Measurements from ENCODE around the gene VANGL1.

The VANGL1 gene

DNA sequence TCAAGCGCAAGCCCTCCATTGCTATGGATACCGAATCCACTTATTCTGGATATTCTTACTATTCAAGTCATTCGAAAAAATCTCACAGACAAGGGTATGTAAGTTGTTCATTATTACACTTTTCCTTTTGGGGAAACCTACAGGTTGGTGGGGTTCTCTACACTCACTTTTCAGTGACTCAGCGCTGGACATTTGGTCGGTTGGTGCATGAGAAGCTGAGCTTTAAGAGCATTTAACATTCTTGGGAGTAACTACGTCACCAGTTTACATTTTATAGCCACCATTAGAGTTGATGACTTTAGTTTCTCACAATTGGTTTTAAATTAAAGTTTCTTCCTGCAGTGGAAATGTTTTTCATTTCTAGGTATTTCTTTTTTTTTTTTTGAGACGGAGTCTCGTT, 9.6 kb downstream of the VANGL1 start:
- ATAC-seq (no peak), DNase-seq (ENCODE audit: low spot score in 2 of 2) (no peak)
- Mint-ChIP-seq H3K27ac (no peak overlapping the region), H3K4me3 (no peak overlapping the region), H3K4me1 (peaks cover 17% of the 10 kb centered on the region), H3K36me3 (peaks cover 11% of the 10 kb centered on the region), H3K9me3 (no peaks in the 10 kb centered on the region)

DNA sequence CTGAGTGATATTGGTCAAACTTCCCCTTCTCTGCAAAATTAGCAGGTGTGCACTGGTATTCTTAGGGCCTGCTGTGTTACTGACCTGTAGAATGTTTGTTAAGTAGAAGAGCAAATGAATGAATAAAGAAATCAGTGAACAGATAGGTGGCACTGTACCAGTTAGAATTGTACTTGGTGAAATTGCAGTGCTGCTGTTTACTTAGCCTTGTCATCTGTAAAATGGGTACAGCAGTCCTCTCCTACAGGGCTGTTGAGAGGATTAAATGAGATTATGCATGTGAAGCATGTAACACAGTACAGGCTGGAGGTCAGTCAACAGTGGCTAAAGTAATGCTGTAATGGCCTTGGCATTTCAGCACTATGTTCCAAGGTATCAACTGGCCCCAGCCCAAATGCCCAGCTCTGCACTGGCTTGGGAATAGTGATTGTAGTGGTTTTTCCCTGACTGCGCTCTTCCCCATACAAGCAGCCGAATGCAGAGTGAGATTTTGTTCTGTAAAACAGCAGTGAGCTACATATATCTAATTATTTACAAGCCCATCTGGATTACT, 10.5 kb downstream of the VANGL1 start:
- Mint-ChIP-seq H3K4me3 (no peak overlapping the region), H3K4me1 (peaks cover 17% of the 10 kb centered on the region), H3K27ac (no peak overlapping the region), H3K9me3 (no peaks in the 10 kb centered on the region), H3K36me3 (peaks cover 11% of the 10 kb centered on the region)
- ATAC-seq, result no peak
- DNase-seq (ENCODE audit: low spot score in 2 of 2), result no peak

DNA sequence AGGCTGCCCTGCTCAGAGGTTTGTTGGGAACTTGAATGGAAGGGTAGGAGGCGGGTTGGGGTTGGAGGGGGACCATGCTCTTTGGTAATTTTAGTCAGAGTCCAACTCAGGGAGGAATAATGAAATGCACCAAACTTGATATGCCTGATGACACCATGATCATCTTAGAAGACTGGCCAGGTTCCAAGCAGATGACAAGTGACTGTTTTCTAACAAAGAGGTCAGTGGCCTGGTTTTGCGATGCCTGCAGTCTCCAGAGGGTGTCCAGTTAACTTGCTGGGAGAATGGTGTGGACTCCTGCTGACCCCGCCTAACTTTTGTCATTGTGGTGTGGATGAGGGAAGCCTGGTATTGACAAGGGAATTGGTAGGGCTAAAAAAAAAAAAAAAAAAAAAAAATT, 12.4 kb downstream of the VANGL1 start:
- H3K9me3 Mint-ChIP-seq, result no peaks in the 10 kb centered on the region
- no peak for ATAC-seq

DNA sequence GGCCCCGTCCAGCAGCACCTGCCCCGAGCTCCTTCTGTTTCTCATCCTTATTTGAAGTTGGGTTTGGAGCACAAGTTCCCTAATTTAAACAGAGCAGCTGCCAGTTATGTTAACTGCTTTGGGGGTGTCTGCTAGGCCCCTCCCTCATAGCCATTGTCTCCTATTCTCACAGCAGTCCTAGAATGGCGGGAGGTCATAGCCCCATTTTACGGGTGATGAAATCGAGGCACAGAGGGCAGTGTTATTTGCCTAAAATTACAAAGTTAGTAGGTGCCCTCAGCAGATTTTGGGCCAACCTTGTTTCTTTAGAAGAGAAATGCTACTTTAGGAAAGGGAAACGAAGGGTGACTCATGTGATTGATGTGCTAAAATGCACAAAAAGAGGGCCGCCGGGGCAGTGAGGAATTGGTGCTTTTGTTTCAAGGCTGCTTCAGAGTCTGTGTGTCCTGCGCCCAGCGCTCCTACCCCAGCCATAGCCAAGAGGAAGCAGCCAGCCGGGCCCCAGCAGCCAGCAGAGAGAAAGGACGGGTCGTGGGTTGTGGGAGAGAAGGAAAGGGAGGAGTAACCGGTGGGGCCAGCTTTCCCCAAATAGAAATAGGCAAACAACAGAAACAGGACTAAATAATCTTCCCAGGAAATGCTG, 13.0 kb downstream of the VANGL1 start:
- DNase-seq (ENCODE audit: low spot score in 2 of 2), result no peak
- H3K36me3 Mint-ChIP-seq, result peaks cover 11% of the 10 kb centered on the region
- peak overlapping the region; percentile 41 for H3K27ac Mint-ChIP-seq
- no peak for ATAC-seq
- peaks cover 13% of the 10 kb centered on the region for H3K4me1 Mint-ChIP-seq
- H3K4me3 Mint-ChIP-seq, result no peak overlapping the region
- no peaks in the 10 kb centered on the region for H3K9me3 Mint-ChIP-seq

More for the DNA sequence above, 12.4 kb downstream of the VANGL1 start:
- Mint-ChIP-seq H3K4me3 (no peak overlapping the region), H3K27ac (no peak overlapping the region), H3K4me1 (peaks cover 17% of the 10 kb centered on the region), H3K36me3 (peaks cover 11% of the 10 kb centered on the region)
- no peak for DNase-seq (ENCODE audit: low spot score in 2 of 2)

DNA sequence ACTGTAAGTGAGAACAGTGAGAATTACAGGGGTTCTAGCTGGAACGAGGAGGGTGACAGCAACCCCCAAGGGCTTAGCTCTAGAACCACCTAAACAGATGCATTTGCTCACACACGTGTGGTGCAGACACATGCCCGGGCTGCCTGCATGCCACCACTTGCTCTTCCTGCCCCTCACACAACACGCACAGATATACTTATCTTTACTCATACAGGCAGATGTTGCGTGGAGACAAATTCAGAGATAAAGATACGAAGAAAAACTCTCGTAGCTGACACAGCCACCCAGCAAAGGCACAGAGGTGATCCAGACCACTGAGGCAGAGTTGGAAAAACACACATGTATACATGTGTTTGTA, 13.5 kb downstream of the VANGL1 start:
- Mint-ChIP-seq H3K27ac (peak overlapping the region; percentile 41), H3K9me3 (no peaks in the 10 kb centered on the region), H3K36me3 (peaks cover 11% of the 10 kb centered on the region), H3K4me3 (no peak overlapping the region), H3K4me1 (peaks cover 10% of the 10 kb centered on the region)
- no peak for ATAC-seq
- DNase-seq (ENCODE audit: low spot score in 2 of 2), result no peak

DNA sequence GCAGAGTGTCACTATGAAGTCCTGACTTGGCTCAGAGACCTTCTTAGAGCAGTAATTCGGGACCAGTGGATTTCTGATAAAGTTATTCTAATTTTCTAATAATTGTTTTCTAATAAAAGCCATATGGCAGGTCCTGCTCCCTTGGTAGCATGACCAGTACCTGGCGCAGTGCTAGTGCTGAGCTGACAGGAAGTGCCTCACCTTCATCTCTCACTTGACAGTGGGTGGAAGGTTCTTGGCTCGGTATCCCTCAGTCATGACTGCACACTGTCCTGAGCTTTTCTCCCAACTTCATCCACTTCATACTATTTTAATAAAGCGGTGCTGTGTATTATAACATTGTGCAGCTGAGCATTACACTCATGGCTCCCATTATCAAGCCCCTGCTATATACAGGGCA, 14.1 kb downstream of the VANGL1 start:
- no peaks in the 10 kb centered on the region for H3K9me3 Mint-ChIP-seq
- peaks cover 10% of the 10 kb centered on the region for H3K4me1 Mint-ChIP-seq
- ATAC-seq, result no peak
- peaks cover 11% of the 10 kb centered on the region for H3K36me3 Mint-ChIP-seq
- DNase-seq (ENCODE audit: low spot score in 2 of 2), result no peak
- H3K4me3 Mint-ChIP-seq, result no peak overlapping the region
- no peak overlapping the region for H3K27ac Mint-ChIP-seq

DNA sequence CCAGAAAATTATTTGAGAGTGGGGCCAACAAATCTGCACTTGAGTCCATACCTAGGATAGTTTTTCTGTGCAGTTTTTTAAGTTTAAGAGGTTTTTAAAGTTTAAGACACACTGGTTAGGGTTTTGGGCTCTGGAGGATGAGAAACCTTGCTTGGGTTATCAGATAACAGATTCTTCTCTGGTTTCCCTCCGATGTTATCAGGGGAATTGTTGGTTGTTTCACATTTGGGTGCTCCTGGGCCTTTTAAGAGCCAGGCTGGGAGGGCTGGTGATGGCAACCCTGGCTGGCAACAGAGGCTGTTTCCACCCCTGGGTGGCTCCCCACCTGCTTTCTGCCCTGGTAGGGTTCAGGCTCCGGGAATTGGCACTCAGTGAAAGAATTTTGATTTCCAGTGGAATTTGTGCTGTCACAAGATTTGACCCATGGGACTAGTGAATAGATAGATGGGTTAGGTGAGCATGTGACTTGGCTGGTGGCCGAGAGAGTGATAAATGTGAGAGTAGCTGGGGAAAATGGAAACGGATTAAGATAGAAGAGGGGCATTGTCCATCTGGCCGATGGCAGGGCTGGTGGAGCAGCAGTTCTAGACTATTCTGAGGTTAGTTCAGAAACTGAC, 14.8 kb downstream of the VANGL1 start:
- Mint-ChIP-seq H3K4me1 (peaks cover 10% of the 10 kb centered on the region), H3K27ac (no peak overlapping the region), H3K36me3 (peaks cover 11% of the 10 kb centered on the region), H3K4me3 (no peak overlapping the region), H3K9me3 (no peaks in the 10 kb centered on the region)
- no peak for DNase-seq (ENCODE audit: low spot score in 2 of 2)
- ATAC-seq, result no peak

DNA sequence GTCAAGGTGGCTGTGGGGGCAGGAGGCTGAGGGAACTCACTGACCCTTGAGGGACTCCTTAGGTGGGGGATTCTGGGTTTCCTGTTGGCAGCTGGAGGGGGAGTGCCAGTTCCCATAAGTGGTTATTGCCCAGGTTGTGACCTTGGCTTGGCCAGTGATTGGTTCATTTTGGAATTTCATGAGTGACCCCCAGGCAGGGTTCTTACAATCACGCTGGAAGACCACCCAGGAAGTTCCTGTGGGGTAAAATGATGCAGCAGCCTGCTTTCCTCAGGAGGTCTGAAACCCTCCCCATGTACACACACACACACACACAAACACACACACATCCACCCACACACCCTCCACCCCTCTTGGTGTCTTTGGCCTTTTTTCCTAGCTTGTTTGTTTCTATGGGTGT, 16.9 kb downstream of the VANGL1 start:
- Mint-ChIP-seq H3K4me3 (no peak overlapping the region), H3K9me3 (no peaks in the 10 kb centered on the region), H3K4me1 (peaks cover 10% of the 10 kb centered on the region), H3K27ac (no peak overlapping the region), H3K36me3 (peaks cover 2% of the 10 kb centered on the region)
- no peak for DNase-seq (ENCODE audit: low spot score in 2 of 2)
- ATAC-seq, result no peak

DNA sequence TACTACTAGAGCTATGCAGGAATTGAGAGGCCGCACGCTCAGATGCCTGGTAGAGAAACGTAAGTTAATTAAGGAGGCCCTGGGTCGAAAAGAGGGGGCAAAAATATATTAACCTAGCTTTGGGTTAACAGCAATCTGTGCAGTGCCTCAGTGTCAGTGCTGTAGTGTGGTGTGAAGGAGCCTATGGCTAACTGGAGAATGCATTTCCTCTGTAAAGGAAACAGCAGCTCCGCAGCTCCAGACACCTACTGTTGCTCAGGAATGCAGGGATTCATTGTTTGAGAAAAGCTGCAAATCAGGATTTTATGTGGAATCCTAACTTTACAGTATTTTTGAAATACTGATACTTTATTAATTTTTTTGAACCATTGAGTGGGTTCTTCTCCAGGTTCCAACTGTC, 18.4 kb downstream of the VANGL1 start:
- Mint-ChIP-seq H3K36me3 (peaks cover 6% of the 10 kb centered on the region), H3K27ac (no peak overlapping the region), H3K9me3 (no peaks in the 10 kb centered on the region), H3K4me3 (no peak overlapping the region), H3K4me1 (peaks cover 5% of the 10 kb centered on the region)
- DNase-seq (ENCODE audit: low spot score in 2 of 2), result no peak
- ATAC-seq, result no peak

DNA sequence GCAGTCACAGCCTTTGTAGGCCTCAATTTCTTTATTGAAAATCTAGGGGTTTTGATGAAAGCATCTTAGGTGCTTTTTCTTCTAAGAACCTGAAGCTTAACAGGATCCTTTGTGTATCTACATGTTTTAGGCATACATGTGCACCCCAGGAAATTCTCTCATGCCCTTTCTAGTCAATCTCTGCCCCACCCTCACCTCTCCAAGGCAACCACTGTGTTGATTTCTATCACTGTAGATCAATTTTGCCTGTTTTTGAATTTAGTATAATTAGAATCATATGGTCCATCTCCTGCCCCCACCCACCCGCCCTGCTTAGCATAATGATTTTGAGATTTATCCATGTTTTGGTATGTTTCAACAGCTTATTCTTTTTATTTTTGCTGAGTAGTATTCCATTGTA, 19.4 kb downstream of the VANGL1 start:
- H3K36me3 Mint-ChIP-seq, result peaks cover 6% of the 10 kb centered on the region
- DNase-seq (ENCODE audit: low spot score in 2 of 2) (no peak), ATAC-seq (no peak)
- H3K9me3 Mint-ChIP-seq, result no peaks in the 10 kb centered on the region
- H3K4me1 Mint-ChIP-seq, result no peaks in the 10 kb centered on the region
- no peak overlapping the region for H3K4me3 Mint-ChIP-seq
- H3K27ac Mint-ChIP-seq, result no peak overlapping the region

DNA sequence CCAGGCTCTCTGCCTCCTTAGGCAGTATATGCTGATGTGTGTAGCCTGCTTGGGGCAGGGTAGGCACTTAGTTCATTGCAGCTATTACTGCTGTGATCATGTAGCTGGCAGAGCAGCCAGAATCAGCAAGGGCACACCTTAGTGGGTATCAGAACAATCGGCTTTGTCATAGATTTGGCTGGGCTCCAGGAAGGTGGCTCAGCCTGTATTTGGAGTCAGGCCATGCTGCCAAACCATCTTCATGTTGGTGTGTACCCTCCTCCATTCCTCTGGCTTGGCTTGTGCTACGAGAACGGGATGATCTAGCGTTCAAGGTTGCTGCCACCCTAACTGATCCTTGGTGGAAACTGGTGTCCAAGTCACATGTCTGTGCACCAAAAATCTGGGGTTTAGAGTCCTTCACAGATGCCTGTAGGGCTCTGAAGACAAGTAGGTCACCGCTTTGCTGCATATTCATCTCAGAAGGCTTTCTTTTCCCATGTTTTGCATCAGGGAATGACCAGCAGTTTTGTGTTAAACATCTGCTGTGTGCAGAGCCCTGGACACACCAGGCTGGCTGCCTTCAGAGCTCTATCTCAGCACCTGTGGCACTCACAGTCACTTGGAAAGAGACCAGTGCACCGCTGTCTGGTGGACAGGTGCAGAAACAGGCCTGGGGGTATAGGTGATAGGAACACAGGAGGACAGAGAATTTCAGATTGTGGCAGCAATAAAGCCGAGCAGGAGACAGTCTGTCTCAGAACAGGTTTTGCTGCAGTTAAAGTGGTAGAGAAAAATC, 23.7 kb downstream of the VANGL1 start:
- Mint-ChIP-seq H3K4me1 (no peaks in the 10 kb centered on the region), H3K4me3 (no peak overlapping the region), H3K27ac (no peak overlapping the region), H3K9me3 (peaks cover 3% of the 10 kb centered on the region), H3K36me3 (peaks cover 6% of the 10 kb centered on the region)
- no peak for ATAC-seq
- DNase-seq (ENCODE audit: low spot score in 2 of 2), result no peak

DNA sequence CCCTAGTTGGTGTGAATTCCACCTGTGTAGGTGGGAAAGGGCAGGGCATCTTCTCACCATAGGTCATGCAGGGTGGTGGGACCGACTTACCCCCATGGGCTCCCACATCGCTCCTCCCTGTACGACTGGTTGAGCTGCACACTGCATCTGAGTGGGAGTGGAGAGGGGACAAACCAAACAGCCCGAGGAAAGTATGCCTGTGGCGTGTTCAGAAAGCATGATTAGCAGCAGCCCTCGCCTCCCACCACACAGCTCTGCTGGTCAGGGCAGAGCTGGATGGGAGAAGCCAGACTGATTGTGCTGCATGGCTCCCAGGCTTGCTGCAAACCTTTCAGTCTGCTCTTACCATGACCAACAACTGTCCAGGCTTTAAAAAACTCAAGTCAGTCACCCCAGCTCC, 24.4 kb downstream of the VANGL1 start:
- Mint-ChIP-seq H3K9me3 (peaks cover 3% of the 10 kb centered on the region), H3K36me3 (peaks cover 6% of the 10 kb centered on the region), H3K4me3 (no peak overlapping the region), H3K27ac (no peak overlapping the region), H3K4me1 (no peaks in the 10 kb centered on the region)
- no peak for ATAC-seq
- no peak for DNase-seq (ENCODE audit: low spot score in 2 of 2)

DNA sequence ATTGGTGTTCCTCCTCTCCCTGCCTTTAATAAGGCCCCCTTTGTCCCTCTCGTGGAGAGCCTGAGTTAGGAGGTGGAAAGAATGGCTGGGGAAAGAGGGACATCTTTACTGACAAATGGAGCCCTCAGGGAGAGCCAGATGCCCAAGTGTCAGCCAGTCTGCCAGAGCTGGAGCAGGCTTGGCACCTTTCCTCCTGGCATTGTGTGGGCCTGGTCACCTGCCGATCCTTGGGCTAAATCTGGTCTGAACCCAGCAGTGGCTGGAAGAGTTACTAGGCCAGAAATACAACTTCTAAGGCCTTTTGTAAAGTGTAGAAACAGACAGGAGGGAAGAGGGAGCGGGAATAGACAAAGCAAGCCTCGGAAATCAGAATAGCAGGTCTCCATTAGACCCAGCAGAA, 24.9 kb downstream of the VANGL1 start:
- H3K9me3 Mint-ChIP-seq, result peaks cover 3% of the 10 kb centered on the region
- H3K36me3 Mint-ChIP-seq, result peaks cover 6% of the 10 kb centered on the region
- H3K4me1 Mint-ChIP-seq, result no peaks in the 10 kb centered on the region
- no peak overlapping the region for H3K27ac Mint-ChIP-seq
- ATAC-seq (no peak), DNase-seq (ENCODE audit: low spot score in 2 of 2) (no peak)
- no peak overlapping the region for H3K4me3 Mint-ChIP-seq

DNA sequence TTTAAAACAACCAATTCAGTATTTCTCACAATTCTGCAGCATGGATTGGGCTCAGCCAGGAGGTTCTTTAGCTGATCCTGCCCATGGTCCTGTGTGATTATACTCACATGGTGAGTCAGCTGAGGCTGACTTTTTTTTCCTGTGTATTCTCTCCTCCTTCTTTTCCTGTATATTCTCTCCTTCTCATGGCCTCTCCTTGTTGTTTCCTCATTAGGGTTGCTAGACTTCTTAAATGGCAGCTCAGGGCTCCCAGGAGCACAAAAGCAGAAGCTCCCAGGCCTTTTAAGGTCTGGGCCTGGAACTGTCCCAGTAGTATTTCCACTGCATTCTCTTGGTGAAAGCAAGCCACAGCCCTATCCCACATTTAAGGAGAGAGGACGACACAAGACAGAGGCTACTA, 26.8 kb downstream of the VANGL1 start:
- no peaks in the 10 kb centered on the region for H3K4me1 Mint-ChIP-seq
- ATAC-seq (no peak), DNase-seq (ENCODE audit: low spot score in 2 of 2) (no peak)
- H3K9me3 Mint-ChIP-seq, result peaks cover 3% of the 10 kb centered on the region
- H3K4me3 Mint-ChIP-seq, result no peak overlapping the region
- no peak overlapping the region for H3K27ac Mint-ChIP-seq
- peaks cover 5% of the 10 kb centered on the region for H3K36me3 Mint-ChIP-seq

DNA sequence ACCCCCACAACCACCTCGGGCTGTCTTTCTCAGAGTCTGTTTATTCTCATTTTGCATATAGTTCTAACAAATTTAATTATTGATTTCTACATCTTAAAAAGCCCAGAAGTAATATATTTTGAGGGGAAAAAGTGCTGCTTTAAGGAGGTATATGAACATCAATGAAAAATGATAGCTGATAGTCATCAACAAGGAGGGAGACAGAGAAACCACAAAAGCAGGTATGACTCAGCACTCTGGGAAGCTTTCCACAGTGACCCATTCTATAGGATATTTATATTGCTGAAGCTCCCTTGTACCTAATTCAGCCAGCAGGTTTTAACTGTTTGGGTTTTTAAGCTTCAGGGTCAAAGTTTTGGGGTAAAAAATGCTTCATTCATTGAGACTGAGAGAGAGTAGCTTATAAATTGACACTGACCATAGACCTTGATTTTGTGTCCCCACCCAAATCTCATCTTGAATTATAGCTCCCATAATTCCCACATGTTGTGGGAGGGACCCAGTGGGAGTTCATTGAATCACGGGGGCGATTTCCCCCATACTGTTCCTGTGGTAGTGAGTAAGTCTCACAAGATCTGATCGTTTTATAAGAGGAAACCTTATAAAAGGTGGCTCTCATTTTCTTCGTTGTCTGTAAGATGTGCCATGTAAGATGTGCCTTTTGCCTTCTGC, 27.4 kb downstream of the VANGL1 start:
- no peaks in the 10 kb centered on the region for H3K36me3 Mint-ChIP-seq
- H3K4me3 Mint-ChIP-seq, result no peak overlapping the region
- H3K9me3 Mint-ChIP-seq, result peaks cover 3% of the 10 kb centered on the region
- DNase-seq (ENCODE audit: low spot score in 2 of 2) (no peak), ATAC-seq (peak; percentile 38)
- H3K4me1 Mint-ChIP-seq, result no peaks in the 10 kb centered on the region
- H3K27ac Mint-ChIP-seq, result no peak overlapping the region

Measured in stimulated activated effector memory CD8-positive, alpha-beta T cell treated with anti-CD3 and anti-CD28 coated beads, Interleukin-12 subunit alpha, Interleukin-12 subunit beta, amount 100 ng/mL, for 72 hours (primary cell).